ENCODE measurements around the gene TMEM163.

TMEM163 gene

DNA sequence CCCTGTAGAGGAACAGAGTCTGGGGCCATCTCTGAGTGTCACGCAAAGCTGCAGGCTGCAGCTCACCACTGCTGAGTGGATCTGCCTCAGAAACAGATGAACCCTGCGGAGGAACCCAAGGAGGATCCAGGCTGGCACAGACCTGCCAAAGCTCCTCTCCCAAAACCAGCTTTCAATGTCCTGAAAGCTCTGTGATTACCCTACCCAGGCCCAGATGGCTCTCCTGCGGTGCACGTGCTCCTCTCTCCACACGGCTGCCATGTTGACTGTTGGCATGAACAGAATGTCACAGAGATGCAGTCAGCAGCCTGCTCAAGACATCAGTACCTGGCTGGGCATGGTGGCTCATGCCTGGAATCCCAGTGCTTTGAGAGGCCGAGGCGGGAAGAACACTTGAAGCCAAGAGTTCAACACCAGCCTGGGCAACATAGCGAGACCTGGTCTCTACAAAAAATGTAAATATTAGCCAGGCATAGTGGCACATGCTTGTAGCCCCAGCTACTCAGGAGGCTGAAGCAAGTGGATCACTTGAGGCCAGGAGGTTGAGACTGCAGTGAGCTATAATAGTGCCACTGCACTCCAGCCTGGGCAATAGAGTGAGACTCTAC, 248.1 kb downstream of the TMEM163 start:
- DNase-seq = no peak

DNA sequence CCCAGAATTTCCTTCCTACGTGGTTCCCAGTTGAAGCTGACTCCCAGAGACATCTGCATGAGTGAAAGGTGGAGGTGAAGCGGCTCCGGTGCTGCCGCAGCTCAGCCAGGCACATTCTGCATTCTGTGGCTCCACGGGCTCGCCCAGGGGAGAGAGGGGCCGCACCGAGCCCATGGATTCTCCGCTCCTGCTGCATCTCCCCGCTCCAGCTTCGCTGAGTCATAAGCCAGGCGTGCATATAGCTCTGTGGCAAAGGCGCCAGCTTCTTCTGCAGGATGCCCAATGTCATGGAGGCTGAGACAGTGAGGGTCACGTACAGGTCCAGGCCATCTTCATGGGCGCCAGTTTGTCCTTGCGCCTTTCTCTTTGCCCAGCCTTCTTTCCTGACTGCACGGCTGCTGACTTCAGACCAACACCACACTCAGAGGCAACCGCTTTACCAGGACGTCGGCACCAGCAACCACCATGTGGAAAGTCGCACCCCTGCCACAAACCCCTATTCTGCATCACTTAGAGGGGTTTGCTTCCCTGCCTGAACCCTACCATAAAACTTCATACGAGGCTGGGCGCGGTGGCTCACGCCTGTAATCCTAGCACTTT, 249.2 kb downstream of the TMEM163 start:
- DNase-seq = no peak

GRCh38 chr2:134468776-134469175, 250.0 kb downstream of the TMEM163 start:
- DNase-seq = no peak

DNA sequence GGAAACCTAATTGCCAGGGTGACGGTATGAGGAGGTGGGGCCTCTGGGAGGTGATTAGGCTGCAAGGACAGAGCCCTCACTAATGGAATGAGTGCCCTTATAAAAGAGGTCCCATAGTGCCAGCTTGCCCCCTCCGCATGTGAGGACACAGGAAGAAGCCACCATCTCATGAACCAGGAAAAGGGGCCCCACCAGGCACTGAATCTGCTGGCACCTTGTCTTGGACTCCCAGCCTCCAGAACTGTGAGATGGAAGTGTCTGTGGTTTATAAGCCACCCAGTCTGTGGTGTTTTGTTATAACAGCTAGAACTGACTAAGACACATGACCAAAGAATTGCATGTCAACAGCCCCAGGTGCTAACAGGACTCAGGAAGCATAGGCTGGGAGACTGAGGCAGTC, 250.6 kb downstream of the TMEM163 start:
- DNase-seq = no peak

DNA sequence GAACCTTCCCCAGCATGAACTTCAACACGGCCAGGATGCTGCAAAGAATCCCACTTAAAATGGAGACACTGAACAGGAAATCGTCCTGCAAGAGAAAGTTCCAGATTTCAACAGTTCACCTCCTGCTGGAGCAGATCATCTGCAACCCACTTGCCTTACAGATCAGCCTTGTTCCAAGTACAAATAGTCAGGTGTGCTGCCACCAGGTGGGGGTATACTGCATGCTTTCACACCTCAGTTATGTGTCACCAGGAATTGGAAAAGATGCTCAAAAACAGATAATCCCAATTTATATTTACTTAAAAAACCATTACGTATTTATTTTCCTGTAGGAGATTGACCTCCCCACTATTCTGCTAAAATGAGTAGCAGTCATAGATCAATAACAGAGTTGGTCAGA, 252.7 kb downstream of the TMEM163 start:
- DNase-seq = no peak

DNA sequence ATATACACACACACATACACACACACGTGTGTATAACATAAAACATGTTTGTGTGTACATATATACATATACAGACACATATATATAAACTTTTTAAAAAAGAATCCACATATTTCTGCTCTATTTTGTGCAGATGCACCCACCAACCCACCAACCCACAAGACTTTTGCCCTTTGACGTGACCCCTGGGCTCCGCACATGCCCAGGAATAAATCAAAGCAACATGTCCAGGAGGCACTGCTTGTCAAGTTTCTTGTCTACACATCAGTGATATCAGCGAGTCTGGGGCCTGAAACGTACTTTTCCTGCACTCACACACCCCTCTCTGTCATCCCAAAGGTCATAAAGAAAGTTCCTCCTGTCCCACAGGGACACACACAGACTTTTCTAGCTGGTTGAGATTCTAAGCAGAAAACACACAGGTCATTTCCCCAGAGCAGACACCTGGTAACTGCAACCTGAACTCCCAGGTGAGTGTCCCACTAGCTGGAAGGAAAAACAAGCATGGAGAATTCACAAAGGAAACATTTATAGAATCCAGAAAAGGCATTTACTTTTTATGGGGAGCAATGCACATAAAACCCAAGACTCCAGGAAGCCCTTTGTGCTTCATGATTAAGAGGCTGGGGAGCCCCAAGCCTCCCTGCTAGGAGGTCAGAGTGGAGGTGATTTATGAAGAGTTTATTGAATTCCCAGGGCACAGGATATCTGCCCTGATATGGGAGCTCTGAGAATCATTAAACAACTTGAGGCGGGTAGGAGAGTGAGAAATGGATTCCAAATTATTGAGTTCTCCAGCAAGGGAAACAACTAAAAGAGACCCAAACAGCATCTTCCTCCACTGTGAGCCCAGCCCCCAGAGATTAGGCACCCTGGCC, 253.3 kb downstream of the TMEM163 start:
- no peak for DNase-seq

DNA sequence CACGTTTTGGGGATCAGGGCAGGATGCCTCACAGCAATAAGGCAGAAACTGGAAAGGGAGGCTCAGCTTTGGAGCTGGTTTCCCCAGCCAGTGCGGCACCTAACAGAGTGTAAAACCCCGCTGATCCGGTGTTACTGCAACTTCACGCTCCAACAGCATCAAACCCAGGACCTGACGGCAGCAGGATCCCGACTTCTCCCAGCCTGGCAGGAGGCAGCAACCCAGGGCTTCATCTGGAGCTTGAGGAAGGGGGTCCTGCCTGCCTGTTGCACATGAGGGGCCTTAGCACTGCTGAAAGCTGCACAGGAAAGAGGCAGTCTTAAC, 255.1 kb downstream of the TMEM163 start:
- DNase-seq = no peak

DNA sequence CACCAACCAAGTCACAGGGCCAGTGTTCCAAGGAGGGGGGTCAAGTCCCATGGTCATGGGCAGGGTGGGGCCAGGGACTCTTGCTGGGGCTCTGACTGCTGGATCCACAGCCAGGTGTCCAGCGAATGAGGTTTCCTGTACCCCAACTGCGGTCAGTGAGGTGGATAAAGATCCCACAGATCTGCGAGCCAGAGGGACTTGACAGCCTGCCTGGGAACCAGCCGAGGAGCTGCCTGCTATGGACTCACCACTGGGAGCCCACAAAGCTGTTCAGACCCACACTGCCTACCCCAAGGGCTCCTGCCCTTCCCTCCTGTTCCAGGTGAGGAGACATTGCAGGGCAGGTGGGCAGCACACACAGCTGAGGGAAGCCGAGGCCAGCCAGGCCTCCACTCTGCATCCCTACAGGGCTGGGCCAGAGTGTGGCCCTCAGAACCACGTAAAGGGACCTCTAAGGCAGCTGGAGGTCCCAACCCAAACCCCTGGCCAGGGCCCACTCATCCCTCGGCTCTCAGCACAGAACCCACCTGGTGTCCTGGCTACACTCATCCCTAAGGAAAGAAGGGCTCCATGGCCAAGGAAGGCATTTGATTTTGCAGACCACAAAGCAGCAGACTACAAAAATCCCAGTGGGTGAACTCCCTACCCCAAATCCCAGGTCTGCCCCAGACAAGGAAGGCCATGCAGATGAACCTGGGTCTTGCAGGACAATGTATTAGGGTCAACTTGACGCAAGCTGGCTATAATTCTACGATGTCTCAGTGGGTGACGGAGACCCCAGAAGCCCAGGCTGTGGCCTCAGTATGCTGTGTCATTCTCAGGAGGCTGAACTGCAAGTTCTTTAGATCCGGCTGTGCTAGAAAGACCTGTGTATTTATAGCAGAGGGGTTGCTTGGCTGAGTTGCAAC, 255.8 kb downstream of the TMEM163 start:
- no peak for DNase-seq

GRCh38 chr2:134462275-134462674, 256.5 kb downstream of the TMEM163 start:
- no peak for DNase-seq

- DNase-seq = no peak
These were observed 257.3 kb downstream of the TMEM163 start for GRCh38 chr2:134461511-134461910.

- DNase-seq = peak in 1 of 2 experiments; percentile 16
These were observed 258.2 kb downstream of the TMEM163 start for GRCh38 chr2:134460583-134460998.

DNA sequence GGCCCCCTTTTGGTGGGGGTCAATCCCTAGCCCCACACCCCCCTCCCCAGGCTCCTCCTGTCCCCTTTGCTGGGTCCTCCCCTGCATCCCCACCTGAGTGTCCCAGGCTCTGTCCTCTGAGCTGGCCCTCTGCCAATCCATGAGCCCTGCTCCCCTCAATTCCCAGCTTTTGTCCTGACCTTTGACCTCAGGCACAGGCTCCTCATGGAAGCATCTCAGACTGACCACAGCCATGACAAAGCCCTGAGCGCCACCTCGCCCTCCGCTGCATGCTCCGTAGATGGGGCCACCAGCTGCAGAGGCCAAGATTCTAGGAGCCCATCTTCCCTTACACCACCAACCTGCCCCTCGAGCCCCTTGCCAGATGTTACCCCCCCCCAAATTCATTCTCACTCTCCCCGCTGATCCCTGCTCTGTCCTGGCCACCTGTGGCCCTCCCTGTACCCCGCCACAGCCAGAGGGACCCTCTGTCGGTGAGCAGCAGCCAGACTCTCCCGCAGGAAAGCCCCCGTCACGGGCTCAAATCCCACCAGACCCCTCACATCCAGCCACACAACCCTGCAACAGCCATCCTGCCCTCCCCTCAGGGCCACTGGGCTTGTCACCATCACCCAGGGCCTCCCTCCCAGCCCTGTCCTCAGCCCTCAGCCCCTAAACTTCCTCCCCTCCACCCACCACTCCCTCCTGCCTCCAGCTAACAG, 258.9 kb downstream of the TMEM163 start:
- DNase-seq = no peak

DNA sequence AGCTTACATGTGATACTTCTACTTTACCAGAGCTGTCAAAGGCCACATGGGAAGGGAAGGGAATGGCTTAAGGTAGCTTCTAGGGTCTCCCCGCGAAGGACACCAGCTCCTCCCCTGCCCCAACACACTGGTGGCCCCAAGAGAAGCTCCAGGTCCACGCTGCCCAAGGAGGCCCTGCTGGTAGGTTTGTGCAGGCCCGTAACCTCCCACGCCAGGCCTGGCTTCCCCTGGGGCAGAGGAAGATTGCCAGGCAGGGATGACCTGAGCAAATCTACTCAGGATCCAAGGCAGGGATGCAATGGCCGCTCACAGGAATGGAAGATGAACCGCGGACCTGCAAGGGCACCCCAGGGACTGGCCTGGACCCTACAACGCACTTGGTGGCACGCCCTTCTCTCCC, 259.9 kb downstream of the TMEM163 start:
- DNase-seq = no peak

DNA sequence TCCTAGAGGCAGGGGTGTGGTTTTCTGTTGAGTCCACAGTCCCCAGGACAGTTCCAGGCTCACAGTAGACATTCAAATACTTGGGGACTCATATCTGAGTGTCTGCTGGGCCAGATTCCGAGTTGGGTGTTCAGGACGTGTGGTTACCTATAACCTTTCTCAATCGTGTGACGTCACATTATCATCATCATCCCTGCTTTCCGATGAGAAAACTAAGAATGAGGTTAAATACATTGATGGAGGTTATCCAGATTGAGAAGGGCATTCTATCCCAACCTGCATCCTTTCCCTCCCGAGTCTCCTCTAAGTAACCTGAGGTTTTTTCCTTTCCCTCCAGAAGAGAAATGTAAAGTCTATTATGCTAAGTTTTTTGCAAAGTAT, 260.3 kb downstream of the TMEM163 start:
- DNase-seq = no peak

DNA sequence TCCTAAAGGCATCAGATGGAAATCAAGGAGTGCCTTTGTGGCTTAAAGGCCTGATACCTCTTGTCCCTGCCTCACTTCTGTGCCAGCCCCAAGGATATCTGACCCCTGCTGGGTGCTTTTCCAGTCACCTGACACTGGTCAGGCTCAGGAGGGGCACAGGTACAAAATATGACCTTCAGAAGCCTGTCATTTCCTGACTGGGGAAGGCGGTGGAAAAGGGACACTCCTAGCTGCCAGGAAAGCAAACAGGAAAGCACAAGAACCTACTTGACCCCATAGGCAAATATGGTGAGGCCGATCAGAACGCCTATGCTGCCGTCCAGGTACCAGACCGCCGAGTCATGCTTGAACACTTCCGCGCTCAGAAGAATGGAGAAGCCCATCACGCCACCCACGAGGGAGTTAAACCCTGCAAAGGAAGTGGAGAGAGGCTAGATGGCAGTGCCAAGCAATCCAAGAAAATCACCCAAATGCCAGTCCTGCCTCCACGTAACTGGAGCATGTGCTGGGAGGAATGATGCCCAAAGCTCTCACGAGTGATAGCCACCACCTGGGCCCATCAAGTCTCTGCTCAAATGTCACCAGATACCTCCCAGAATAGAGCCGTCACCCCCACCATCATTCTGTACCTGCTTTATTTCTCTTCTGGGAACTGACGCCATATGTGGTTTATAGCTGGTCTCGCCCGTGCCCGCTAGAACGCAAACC, 260.9 kb downstream of the TMEM163 start:
- DNase-seq = no peak

DNA sequence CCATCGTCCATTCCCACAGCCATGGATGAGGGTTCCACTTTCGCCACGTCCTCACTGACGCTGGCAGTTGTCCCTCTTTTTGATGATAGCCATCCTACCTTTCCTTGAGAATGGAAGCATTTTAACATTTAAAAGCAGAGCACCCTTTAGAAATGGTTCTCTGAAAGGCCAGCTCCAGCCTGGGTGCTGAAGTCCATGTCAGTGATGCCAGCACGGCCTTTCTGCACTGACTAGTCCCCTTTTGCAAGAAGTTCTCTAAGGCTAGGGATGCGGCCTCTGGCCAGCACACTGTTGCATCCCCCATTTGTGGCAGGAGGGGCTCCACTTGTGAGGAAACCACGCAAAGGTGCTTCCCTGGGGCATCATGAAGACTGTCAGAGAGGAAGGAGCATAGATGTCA, 261.4 kb downstream of the TMEM163 start:
- DNase-seq = no peak

DNA sequence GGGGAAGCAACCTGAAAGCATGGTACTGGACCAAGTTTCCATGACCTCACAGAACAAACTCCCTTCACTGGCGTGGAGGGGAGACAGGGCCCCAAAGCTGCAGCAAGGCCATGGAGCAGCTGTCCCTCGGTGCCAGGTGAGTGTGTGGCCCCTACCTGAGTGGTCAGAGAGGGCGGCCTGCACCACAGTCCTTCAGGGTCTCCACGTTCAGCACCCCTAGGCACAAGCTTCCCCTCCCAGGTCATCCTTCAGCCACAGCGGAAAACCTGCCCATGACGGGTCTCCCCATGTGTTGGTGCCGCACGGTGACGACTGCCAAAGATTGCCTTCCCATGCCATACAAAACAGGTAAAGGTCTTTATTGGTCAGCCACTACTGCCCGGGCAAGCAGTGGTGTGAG, 263.4 kb downstream of the TMEM163 start:
- no peak for DNase-seq

GRCh38 chr2:134454931-134455330, 263.9 kb downstream of the TMEM163 start:
- no peak for DNase-seq

DNA sequence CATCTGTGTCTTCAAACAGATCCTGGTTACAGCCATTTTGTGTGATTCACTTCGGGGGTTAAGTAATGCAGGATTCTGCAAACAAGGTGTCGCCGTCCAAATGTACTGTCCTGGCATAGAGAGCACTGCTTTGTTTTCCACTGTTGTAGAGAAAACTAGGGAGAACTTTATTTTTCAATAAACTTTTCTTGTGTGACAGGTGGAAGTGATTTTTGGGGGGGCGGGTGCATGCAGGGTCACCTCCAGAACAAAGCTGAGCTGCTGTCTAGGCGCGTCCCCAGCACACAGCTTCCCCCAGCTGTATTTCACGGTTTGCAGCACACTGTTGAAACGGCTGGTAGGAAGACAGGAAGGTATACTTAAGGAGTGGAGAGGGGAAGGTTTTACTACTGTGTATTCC, 264.4 kb downstream of the TMEM163 start:
- no peak for DNase-seq

DNA sequence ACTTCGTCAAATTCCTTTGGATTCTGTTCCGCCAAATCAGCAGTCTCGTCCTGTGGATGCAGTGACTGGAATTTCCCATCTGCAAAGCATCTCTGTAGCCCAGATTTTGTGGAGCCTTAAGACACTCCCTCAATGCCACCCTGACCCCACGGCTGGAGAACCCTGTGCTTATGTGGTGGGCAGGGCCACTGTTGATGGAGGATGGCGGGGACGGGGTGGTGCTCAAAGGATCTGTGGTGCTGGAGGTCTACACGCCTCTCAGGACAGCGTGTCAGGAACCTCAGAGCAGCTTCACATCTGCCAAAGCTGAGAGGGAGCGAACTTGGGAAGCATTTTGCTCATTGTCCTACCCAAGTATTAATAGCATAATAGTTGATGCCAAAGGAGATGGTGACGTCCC, 264.8 kb downstream of the TMEM163 start:
- no peak for DNase-seq

GRCh38 chr2:134453476-134453875, 265.3 kb downstream of the TMEM163 start:
- no peak for DNase-seq
